NCI-H69 (cell line): ENCODE measurements around the gene PALS2.

Experiments
- DNase-seq: peaks from one replicate; lab custom pipeline; 2025; lab: John Stamatoyannopoulos, UW

PALS2 gene

DNA sequence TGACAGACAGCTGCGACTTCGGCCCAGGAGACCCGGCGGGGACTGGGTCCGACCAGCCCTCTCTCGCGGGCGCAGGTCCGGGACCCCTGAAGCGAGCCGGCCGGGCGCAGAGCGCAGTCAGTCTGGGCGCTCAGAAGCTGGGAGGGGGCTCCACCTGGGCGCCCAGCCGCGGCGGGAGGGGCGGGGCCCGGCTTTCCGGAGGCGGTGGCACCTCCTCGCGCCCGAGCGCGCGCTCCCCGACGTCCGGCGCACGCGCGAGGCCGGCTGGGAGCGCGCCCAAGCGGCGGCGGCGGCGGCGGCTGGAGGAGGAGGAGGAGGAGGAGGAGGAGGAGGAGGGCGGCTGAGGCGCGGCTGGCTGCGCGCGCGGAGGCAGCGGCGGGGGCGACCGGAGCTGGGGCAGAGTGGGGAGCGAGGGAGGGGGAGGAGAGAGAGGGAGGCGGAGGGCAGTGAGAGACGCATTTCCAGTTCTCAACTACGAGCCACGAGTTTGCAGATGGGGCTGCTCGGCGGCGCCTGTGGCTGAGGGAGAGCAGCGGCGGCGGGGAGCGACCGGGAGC, at the start of gene PALS2:
TSS of gene PALS2 (plus strand) at position 456 of the 557 bp plus-strand sequence. CDS start 50,216 bp downstream, outside the sequence.
- DNase-seq = peak; percentile 92

GRCh38 chr7:24531255-24531654, 42.0 kb upstream of the PALS2 start:
- no peak for DNase-seq

GRCh38 chr7:24536682-24537081, 36.6 kb upstream of the PALS2 start:
- no peak for DNase-seq

DNA sequence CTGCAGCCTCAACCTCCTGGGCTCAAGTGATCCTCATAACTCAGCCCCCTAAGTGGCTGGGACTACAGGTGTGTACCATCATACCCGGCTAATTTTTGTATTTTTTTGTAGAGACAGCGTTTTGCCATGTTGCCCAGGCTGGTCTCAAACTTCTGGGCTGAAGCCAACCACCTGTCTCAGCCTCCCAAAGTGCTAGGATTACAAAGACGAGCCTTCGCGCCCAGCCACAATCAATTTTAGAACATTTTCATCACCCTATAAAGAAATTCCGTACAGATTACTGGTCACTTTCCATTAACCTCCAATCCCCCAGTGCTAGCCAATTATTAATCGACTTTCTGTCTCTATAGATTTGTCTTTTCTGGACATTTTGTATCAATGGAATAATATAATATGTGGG, 32.3 kb upstream of the PALS2 start:
- DNase-seq = no peak

- DNase-seq = no peak
Measured at GRCh38 chr7:24545215-24545614, 28.0 kb upstream of the PALS2 start.

DNA sequence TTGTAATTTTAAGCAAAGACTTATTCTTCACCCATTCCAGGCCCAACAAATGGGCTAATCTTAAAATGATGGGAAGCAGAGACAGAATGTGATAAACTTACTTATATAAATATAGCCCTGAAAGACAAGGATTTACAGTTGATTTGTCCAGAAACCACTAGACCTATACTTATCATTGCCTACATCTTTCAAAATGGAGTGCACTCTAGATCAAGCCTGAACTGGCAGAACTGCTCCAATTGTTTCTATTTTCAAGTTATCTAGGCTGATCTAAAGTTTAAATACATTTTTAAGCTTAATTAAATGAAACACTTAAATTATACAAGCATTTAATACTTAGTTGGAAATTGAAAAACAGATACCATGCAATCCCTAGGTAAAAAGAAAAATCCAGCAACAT, 24.9 kb upstream of the PALS2 start:
- DNase-seq = no peak

GRCh38 chr7:24549991-24550390, 23.3 kb upstream of the PALS2 start:
- DNase-seq = no peak

- no peak for DNase-seq
Measured at GRCh38 chr7:24555184-24555583, 18.1 kb upstream of the PALS2 start.

GRCh38 chr7:24555719-24556118, 17.5 kb upstream of the PALS2 start:
- no peak for DNase-seq

- no peak for DNase-seq
Measured at GRCh38 chr7:24560772-24561171, 12.5 kb upstream of the PALS2 start.

GRCh38 chr7:24566274-24566673, 7.0 kb upstream of the PALS2 start:
- DNase-seq = no peak

- DNase-seq = no peak
Measured at GRCh38 chr7:24570983-24571382, 2.3 kb upstream of the PALS2 start.

- DNase-seq = no peak
Measured at GRCh38 chr7:24572016-24572392, 1.2 kb upstream of the PALS2 start.

GRCh38 chr7:24572393-24572996, 757 bp upstream of the PALS2 start:
- peak; percentile 63 for DNase-seq

GRCh38 chr7:24573554-24574338, 494 bp downstream of the PALS2 start:
- DNase-seq = peak; percentile 83

- no peak for DNase-seq
Measured at GRCh38 chr7:24574386-24574785, 1.1 kb downstream of the PALS2 start.

- no peak for DNase-seq
Measured at GRCh38 chr7:24574950-24575349, 1.7 kb downstream of the PALS2 start.

DNA sequence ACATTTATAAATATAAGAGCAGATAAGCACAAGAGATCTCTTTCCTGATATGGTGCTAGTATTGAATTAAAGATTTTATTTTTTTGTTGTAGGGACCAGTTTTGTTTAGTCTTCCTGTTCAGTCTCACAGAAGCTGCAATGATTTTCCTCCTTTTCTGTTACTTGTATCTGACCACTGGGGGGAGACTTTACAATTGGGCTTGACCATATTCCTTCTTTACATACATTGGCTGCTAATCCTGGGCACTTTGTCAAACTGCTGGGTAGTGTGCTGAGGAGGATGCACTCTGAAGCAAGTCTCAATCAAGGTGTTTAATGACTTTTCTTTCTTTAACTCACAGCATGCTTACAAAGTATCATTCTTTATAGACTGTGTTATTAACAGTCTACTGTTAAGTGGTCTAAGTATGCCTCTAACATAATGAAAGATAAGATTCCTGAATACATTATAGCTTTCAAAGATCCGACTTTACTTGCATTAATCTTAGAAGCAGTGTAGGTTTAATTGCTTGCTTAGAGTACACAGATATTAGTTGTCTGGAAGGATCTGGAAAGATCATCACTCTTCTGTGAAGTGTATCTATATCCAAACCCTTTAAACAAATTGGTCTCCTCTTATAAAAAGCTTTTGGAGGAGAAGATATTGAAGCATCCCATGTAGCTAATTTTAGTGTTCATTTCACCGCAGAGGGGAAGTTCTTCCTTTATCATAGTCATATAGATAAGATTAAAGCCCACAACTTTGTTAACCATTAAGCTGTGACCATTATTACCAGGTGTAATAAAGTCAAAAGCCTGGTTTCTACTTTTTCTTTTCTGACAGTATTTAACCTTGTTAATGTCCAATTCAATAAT, 3.1 kb downstream of the PALS2 start:
- DNase-seq = peak; percentile 76

DNA sequence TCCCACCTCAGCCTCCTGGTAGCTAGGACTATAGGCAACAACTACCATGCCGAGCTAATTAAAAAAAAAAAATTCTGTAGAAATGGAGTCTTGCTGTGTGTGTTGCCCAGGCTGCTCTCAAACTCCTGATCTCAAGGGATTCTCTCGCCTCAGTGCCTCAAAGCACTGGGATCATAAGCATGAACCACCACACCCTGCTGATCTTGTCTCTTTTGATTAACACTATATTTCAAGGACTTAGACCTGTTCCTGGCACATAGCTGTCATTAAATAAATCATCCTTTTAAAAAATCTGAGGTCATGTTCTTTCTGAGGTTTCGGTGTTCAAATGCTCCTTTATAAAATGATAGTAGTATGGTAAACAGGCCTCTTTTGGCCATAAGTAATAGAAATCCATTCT, 4.8 kb downstream of the PALS2 start:
- DNase-seq = no peak

GRCh38 chr7:24580283-24580946, 7.2 kb downstream of the PALS2 start:
- DNase-seq = peak; percentile 55

- no peak for DNase-seq
Measured at GRCh38 chr7:24582166-24582565, 8.9 kb downstream of the PALS2 start.

- DNase-seq = peak; percentile 23
Measured at GRCh38 chr7:24587853-24588252, 14.6 kb downstream of the PALS2 start.
